ENCODE measurements around the gene TBX4. TPM values are rescaled to one million over a fixed set of nuclear protein-coding genes. Genes with fewer than 3 reads are reported as not detected.

TBX4 gene
- total RNA-seq, 1 experiment from 2014 or later: not detected

GRCh38 chr17:61420052-61420451 lies 32.2 kb upstream of the TBX4 start:
- peaks cover 44% of the 10 kb centered on the region for H3K27me3 Mint-ChIP-seq (ENCODE audit: unreplicated experiment)
- no peaks in the 10 kb centered on the region for H3K36me3 Mint-ChIP-seq (ENCODE audit: insufficient read depth, unreplicated experiment)
- DNase-seq: no peak
- TF ChIP-seq CTCF (IDR thresholded peaks at IDR 0.05; ENCODE audit: unreplicated experiment): no peak
- no peak overlapping the region for H3K4me3 Mint-ChIP-seq (ENCODE audit: low read depth, unreplicated experiment)
- intact Hi-C loops (cut with micrococcal nuclease; ENCODE audit: unreplicated experiment): no loop called here
- no peak overlapping the region for H3K27ac Mint-ChIP-seq (ENCODE audit: unreplicated experiment)
- H3K4me1 Mint-ChIP-seq (ENCODE audit: low read depth, unreplicated experiment): no peaks in the 10 kb centered on the region
- H3K9me3 Mint-ChIP-seq (ENCODE audit: low read depth, unreplicated experiment): no peaks in the 10 kb centered on the region
- BruUV-seq (replicated peaks): no TSS peak
- CTCF ChIA-PET: no interaction called here

- no peak for DNase-seq
- no TSS peak for BruUV-seq (replicated peaks)
- peaks cover 44% of the 10 kb centered on the region for H3K27me3 Mint-ChIP-seq (ENCODE audit: unreplicated experiment)
- TF ChIP-seq CTCF (IDR thresholded peaks at IDR 0.05; ENCODE audit: unreplicated experiment): no peak
- CTCF ChIA-PET: no interaction called here
- intact Hi-C loops (cut with micrococcal nuclease; ENCODE audit: unreplicated experiment): no loop called here
- H3K36me3 Mint-ChIP-seq (ENCODE audit: insufficient read depth, unreplicated experiment): no peaks in the 10 kb centered on the region
- no peaks in the 10 kb centered on the region for H3K9me3 Mint-ChIP-seq (ENCODE audit: low read depth, unreplicated experiment)
- H3K4me1 Mint-ChIP-seq (ENCODE audit: low read depth, unreplicated experiment): no peaks in the 10 kb centered on the region
- H3K27ac Mint-ChIP-seq (ENCODE audit: unreplicated experiment): no peak overlapping the region
- H3K4me3 Mint-ChIP-seq (ENCODE audit: low read depth, unreplicated experiment): no peak overlapping the region
Observed at GRCh38 chr17:61420745-61421398, 31.4 kb upstream of the TBX4 start.

- Mint-ChIP-seq H3K4me1 (ENCODE audit: low read depth, unreplicated experiment) (no peaks in the 10 kb centered on the region), H3K27ac (ENCODE audit: unreplicated experiment) (no peak overlapping the region), H3K9me3 (ENCODE audit: low read depth, unreplicated experiment) (no peaks in the 10 kb centered on the region), H3K36me3 (ENCODE audit: insufficient read depth, unreplicated experiment) (no peaks in the 10 kb centered on the region), H3K27me3 (ENCODE audit: unreplicated experiment) (peaks cover 44% of the 10 kb centered on the region), H3K4me3 (ENCODE audit: low read depth, unreplicated experiment) (no peak overlapping the region)
- no peak for DNase-seq
- intact Hi-C loops (cut with micrococcal nuclease; ENCODE audit: unreplicated experiment): no loop called here
- no peak for TF ChIP-seq CTCF (IDR thresholded peaks at IDR 0.05; ENCODE audit: unreplicated experiment)
- BruUV-seq (replicated peaks): no TSS peak
- CTCF ChIA-PET: no interaction called here
Observed at GRCh38 chr17:61421460-61421859, 30.8 kb upstream of the TBX4 start.

GRCh38 chr17:61422116-61422799 lies 30.0 kb upstream of the TBX4 start:
- Mint-ChIP-seq H3K9me3 (ENCODE audit: low read depth, unreplicated experiment) (no peaks in the 10 kb centered on the region), H3K4me1 (ENCODE audit: low read depth, unreplicated experiment) (no peaks in the 10 kb centered on the region), H3K27me3 (ENCODE audit: unreplicated experiment) (peaks cover 44% of the 10 kb centered on the region), H3K4me3 (ENCODE audit: low read depth, unreplicated experiment) (no peak overlapping the region), H3K36me3 (ENCODE audit: insufficient read depth, unreplicated experiment) (no peaks in the 10 kb centered on the region), H3K27ac (ENCODE audit: unreplicated experiment) (no peak overlapping the region)
- BruUV-seq (replicated peaks): no TSS peak
- TF ChIP-seq CTCF (IDR thresholded peaks at IDR 0.05; ENCODE audit: unreplicated experiment): no peak
- no peak for DNase-seq
- CTCF ChIA-PET: no interaction called here
- intact Hi-C loops (cut with micrococcal nuclease; ENCODE audit: unreplicated experiment): no loop called here
